ENCODE measurements around the gene DNAJB5.

- TF ChIP-seq CTCF (IDR thresholded peaks at IDR 0.05) (no peak), POLR2A (IDR thresholded peaks at IDR 0.05) (no peak), EP300 (IDR thresholded peaks at IDR 0.05) (no peak)
Observed at GRCh38 chr9:35027374-35027773, 37.8 kb downstream of the DNAJB5 start.
